Thyroid gland (tissue), 4 donors: ENCODE measurements around the gene SNX19.

Experiments
- CTCF ChIP-seq, 6 experiments: fragments of 200-600 bp in 3 of 6; fragments of 450-650 bp in 3 of 6; sonication (generic) in 3 of 6; IDR thresholded peaks; one replicate each; pipeline ENCODE4 v1.5.1; 2016 to 2019; ENCODE audit warnings: antibody characterized with exemption in 6 of 6, mild to moderate bottlenecking in 2 of 6, inconsistent platforms in 1 of 6, moderate library complexity in 1 of 6
- POLR2A ChIP-seq, 2 donors: fragments of 450-650 bp; IDR thresholded peaks; one replicate each; pipeline ENCODE4 v1.6.1; 2017; ENCODE audit warnings: antibody characterized with exemption in 2 of 2, mild to moderate bottlenecking in 2 of 2, moderate library complexity in 1 of 2

- TF ChIP-seq CTCF (IDR thresholded peaks at IDR 0.05) = no peak
- TF ChIP-seq POLR2A (IDR thresholded peaks at IDR 0.05) = no peak
These were observed 76.2 kb downstream of the SNX19 start for GRCh38 chr11:130839981-130840666.
